Cardiac muscle cell (in vitro differentiated cells and primary cell): Measurements from ENCODE around the gene PCSK5. TPM values are rescaled to one million over a fixed set of nuclear protein-coding genes. Genes with fewer than 3 reads are reported as not detected.

ENCODE experiments used
- DNase-seq, 2 donors: peaks; one replicate each; pipeline versions ENCODE4 v3.0.0 to v3.0.0-alpha.2; 2010 to 2017; ENCODE audit warnings: low read depth in 1 of 2, low spot score in 1 of 2
- H3K27ac ChIP-seq: fragments of 200-600 bp; sonication (generic); 2 replicates; pipeline ENCODE4 v1.5.1; 2016
- H3K27me3 ChIP-seq: fragments of 200-600 bp; sonication (generic); 2 replicates; pipeline ENCODE4 v1.6.0; 2016; ENCODE audit warnings: control low read depth
- H3K36me3 ChIP-seq: fragments of 200-600 bp; sonication (generic); 2 replicates; pipeline ENCODE4 v1.5.1; 2016; ENCODE audit warnings: control low read depth
- H3K4me1 ChIP-seq: fragments of 200-600 bp; sonication (generic); 2 replicates; pipeline ENCODE4 v1.8.1; 2017; ENCODE audit warnings: low read depth, mild to moderate bottlenecking, mixed run types
- H3K4me3 ChIP-seq: fragments of 200-600 bp; sonication (generic); 2 replicates; pipeline ENCODE4 v1.5.1; 2016; ENCODE audit warnings: mild to moderate bottlenecking
- H3K9me3 ChIP-seq: fragments of 200-600 bp; sonication (generic); 2 replicates; pipeline ENCODE4 v1.5.1; 2017; ENCODE audit warnings: low read depth, mild to moderate bottlenecking, control low read depth
- CTCF ChIP-seq: IDR thresholded peaks from 2 replicates; pipeline ENCODE4 v1.5.1; 2012; ENCODE audit warnings: low read depth, mild to moderate bottlenecking, low read length
- polyA plus RNA-seq: library from polyadenylated mRNA; unstranded; fragments of >200 nt; fragmentation: Nextera tagmentation; extraction: Ambion mirVana; gene quantifications from 2 replicates; pipeline ENCODE4 v1.2.1, GENCODE V29; 2016
- total RNA-seq: library from RNA; depleted of rRNA; stranded (reverse); fragments of >200 nt; gene quantifications from 2 replicates; pipeline ENCODE4 v1.2.3, GENCODE V29; 2016

Gene PCSK5
- total and polyA plus RNA-seq, 2 experiments from 2014 or later: 6.8 to 9.6 TPM

- DNase-seq: no peak
- no peak for TF ChIP-seq CTCF
- H3K27me3 ChIP-seq: no peaks in the 10 kb centered on the region
These were observed 461.6 kb downstream of the PCSK5 start for GRCh38 chr9:76352026-76352620.

GRCh38 chr9:76353280-76353679 is 462.8 kb downstream of the PCSK5 start:
- Histone ChIP-seq H3K4me3 (no peak overlapping the region), H3K4me1 (no peaks in the 10 kb centered on the region), H3K27me3 (no peaks in the 10 kb centered on the region), H3K27ac (no peak overlapping the region), H3K9me3 (no peaks in the 10 kb centered on the region), H3K36me3 (no peaks in the 10 kb centered on the region)
- TF ChIP-seq CTCF: no peak
- DNase-seq: no peak

More at GRCh38 chr9:76352026-76352620, 461.6 kb downstream of the PCSK5 start:
- H3K9me3 ChIP-seq: no peaks in the 10 kb centered on the region
- no peaks in the 10 kb centered on the region for H3K36me3 ChIP-seq
- H3K27ac ChIP-seq: no peak overlapping the region
- no peak overlapping the region for H3K4me3 ChIP-seq
- H3K4me1 ChIP-seq: no peaks in the 10 kb centered on the region

- Histone ChIP-seq H3K36me3 (no peaks in the 10 kb centered on the region), H3K4me3 (no peak overlapping the region), H3K27ac (no peak overlapping the region), H3K27me3 (no peaks in the 10 kb centered on the region), H3K9me3 (no peaks in the 10 kb centered on the region), H3K4me1 (no peaks in the 10 kb centered on the region)
- no peak for DNase-seq
- no peak for TF ChIP-seq CTCF
These were observed 463.7 kb downstream of the PCSK5 start for GRCh38 chr9:76354221-76354620.

- H3K36me3 ChIP-seq: no peaks in the 10 kb centered on the region
- H3K27me3 ChIP-seq: no peaks in the 10 kb centered on the region
- H3K27ac ChIP-seq: no peak overlapping the region
- H3K4me1 ChIP-seq: no peaks in the 10 kb centered on the region
- TF ChIP-seq CTCF: no peak
- no peak for DNase-seq
- H3K4me3 ChIP-seq: no peak overlapping the region
- no peaks in the 10 kb centered on the region for H3K9me3 ChIP-seq
These were observed 465.4 kb downstream of the PCSK5 start for GRCh38 chr9:76355886-76356285.

GRCh38 chr9:76357555-76357954 is 467.1 kb downstream of the PCSK5 start:
- Histone ChIP-seq H3K36me3 (no peaks in the 10 kb centered on the region), H3K9me3 (no peaks in the 10 kb centered on the region), H3K4me3 (no peak overlapping the region)

More at GRCh38 chr9:76357555-76357954, 467.1 kb downstream of the PCSK5 start:
- DNase-seq: no peak
- H3K4me1 ChIP-seq: no peaks in the 10 kb centered on the region
- TF ChIP-seq CTCF: no peak
- H3K27me3 ChIP-seq: no peaks in the 10 kb centered on the region
- H3K27ac ChIP-seq: no peak overlapping the region
